Measurements from ENCODE around the gene GAB2. TPM values are rescaled to one million over a fixed set of nuclear protein-coding genes. Genes with fewer than 3 reads are reported as not detected.
A peak's percentile ranks its signal among the peaks of the same experiment; 100 is the strongest.

Gene GAB2
- total and polyA plus RNA-seq, 2 donors (not counting 1 experiment from before 2014, with no cell fraction given): 5.8 to 85.9 TPM

DNA sequence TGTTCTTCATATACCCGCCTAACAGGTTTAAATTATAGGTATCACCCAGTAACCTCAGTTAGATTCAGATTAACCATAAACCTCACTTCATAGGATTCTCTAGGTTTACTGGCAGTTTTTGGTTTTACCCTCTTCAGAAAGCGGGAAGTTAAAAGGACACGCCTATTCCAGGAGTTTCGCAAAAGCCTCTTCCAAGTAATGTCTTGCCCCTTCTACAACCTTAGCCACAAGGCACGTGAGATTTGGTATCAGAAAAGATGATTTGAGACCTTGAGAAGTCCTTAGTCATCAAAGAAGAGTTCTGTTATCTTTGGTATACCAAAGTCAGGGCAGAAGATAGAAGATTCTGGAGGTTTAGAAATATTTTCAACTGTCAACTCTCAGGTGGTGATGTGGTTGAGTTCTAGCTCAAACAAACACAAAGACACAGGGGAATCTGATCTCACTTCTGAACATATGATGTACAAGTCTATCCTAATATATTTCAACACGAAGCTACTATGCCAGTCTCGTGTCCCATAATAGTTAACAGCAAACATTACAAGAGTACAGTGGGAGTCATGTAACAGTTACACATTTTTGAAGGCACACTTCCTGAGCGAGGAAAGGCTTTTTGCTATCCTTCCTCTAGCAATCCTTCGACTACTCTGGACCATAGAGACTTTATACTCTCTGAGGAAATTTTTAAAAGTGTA is 125.4 kb downstream of the GAB2 start:
- H3K9ac ChIP-seq (ENCODE audit: low read length): no peak overlapping the region
- H3K4me1 ChIP-seq (ENCODE audit: control insufficient read depth in 2 of 2, insufficient read depth in 2 of 2, low read length in 2 of 2): peaks cover 8 to 9% of the 10 kb centered on the region in 2 donors
- no peaks in the 10 kb centered on the region for H4K20me1 ChIP-seq (ENCODE audit: control insufficient read depth, insufficient read depth, low read length, poor library complexity, severe bottlenecking)
- no peaks in the 10 kb centered on the region for H3K27me3 ChIP-seq (replicated peaks in 1 of 4; ENCODE audit: control extremely low read depth in 1 of 4, control insufficient read depth in 3 of 4, insufficient read depth in 4 of 4, low read length in 3 of 4)
- no peaks in the 10 kb centered on the region for H3K36me3 ChIP-seq (replicated peaks in 1 of 2; ENCODE audit: control extremely low read depth in 1 of 2, control insufficient read depth in 1 of 2, extremely low read depth in 1 of 2, insufficient read depth in 2 of 2, low read length in 1 of 2)
- no peak for ATAC-seq (ENCODE audit: low read depth)
- intact Hi-C loops (cut with micrococcal nuclease): no loop called here
- no peak overlapping the region for H3K4me3 ChIP-seq (ENCODE audit: control extremely low read depth in 1 of 5, extremely low read depth in 1 of 5, insufficient read depth in 1 of 5, low read depth in 2 of 5, low read length in 4 of 5)
- ChIA-PET POLR2A (no interaction called here), CTCF (interaction anchor here (1.0 kb wide), 1 partner anchor 273 kb away, joined by 4 read pairs; no protein-coding TSS in a partner anchor)
- DNase-seq: no peak
- H3K79me2 ChIP-seq (ENCODE audit: control insufficient read depth, insufficient read depth, low read length): peaks cover 12% of the 10 kb centered on the region
- H3K9me3 ChIP-seq (ENCODE audit: control extremely low read depth in 1 of 3, control insufficient read depth in 2 of 3, insufficient read depth in 1 of 3, low read length in 2 of 3): no peaks in the 10 kb centered on the region
- Mint-ChIP-seq H3K27ac (no peak overlapping the region), H3K27me3 (no peaks in the 10 kb centered on the region), H3K9me3 (ENCODE audit: insufficient read depth) (no peaks in the 10 kb centered on the region), H3K4me1 (peaks cover 40% of the 10 kb centered on the region), H3K4me3 (no peak overlapping the region)
- no peak overlapping the region for H3K4me2 ChIP-seq (replicated peaks; ENCODE audit: low read depth, low read length, poor library complexity, severe bottlenecking)
- no peak overlapping the region for H2AFZ ChIP-seq (ENCODE audit: insufficient read depth, low read depth, low read length, poor library complexity, severe bottlenecking)
- no peak for TF ChIP-seq EZH2 (IDR thresholded peaks at IDR 0.05; ENCODE audit: borderline replicate concordance, insufficient read depth, low read depth, low read length, poor library complexity, severe bottlenecking)
- TF ChIP-seq, protein P1, sequence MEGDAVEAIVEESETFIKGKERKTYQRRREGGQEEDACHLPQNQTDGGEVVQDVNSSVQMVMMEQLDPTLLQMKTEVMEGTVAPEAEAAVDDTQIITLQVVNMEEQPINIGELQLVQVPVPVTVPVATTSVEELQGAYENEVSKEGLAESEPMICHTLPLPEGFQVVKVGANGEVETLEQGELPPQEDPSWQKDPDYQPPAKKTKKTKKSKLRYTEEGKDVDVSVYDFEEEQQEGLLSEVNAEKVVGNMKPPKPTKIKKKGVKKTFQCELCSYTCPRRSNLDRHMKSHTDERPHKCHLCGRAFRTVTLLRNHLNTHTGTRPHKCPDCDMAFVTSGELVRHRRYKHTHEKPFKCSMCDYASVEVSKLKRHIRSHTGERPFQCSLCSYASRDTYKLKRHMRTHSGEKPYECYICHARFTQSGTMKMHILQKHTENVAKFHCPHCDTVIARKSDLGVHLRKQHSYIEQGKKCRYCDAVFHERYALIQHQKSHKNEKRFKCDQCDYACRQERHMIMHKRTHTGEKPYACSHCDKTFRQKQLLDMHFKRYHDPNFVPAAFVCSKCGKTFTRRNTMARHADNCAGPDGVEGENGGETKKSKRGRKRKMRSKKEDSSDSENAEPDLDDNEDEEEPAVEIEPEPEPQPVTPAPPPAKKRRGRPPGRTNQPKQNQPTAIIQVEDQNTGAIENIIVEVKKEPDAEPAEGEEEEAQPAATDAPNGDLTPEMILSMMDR (IDR thresholded peaks at IDR 0.05): no peak
- WGBS (ENCODE audit: insufficient coverage): no CpG with 5 or more reads among the region's 9 CpGs
- H3K27ac ChIP-seq (ENCODE audit: low read length in 2 of 2): peak overlapping the region in 1 of 2 donors; percentile 5

DNA sequence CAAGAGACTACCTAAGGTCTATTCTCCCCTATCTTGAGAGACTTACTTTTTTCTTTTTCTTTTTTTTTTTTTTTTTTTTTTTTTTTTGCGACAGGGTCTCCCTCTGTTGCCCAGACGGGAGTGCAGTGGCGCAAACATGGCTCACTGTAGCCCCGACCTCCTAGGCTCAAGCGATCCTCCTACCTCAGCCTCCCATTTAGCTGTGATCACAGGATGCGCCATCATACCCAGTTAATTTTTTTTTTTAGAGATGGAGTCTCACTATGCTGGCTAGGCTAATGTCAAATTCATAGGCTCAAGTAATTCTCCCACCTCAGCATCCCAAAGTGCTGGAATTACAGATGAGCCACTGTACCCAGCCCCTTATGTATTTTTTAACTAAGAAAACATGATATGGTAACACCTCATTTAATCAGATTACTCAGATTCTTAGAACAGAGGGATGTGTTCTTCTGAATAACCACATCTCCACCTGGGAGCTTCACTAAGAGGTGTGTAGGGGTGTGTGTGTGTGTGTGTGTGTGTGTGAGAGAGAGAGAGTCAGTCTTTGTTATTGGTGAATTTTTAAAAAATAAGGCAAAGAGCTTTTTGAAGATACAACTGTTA is 126.0 kb downstream of the GAB2 start:
- Histone ChIP-seq H2AFZ (ENCODE audit: insufficient read depth, low read depth, low read length, poor library complexity, severe bottlenecking) (no peak overlapping the region), H3K4me2 (replicated peaks; ENCODE audit: low read depth, low read length, poor library complexity, severe bottlenecking) (no peak overlapping the region), H3K36me3 (replicated peaks in 1 of 2; ENCODE audit: control extremely low read depth in 1 of 2, control insufficient read depth in 1 of 2, extremely low read depth in 1 of 2, insufficient read depth in 2 of 2, low read length in 1 of 2) (no peaks in the 10 kb centered on the region), H3K9me3 (ENCODE audit: control extremely low read depth in 1 of 3, control insufficient read depth in 2 of 3, insufficient read depth in 1 of 3, low read length in 2 of 3) (no peaks in the 10 kb centered on the region), H3K79me2 (ENCODE audit: control insufficient read depth, insufficient read depth, low read length) (peaks cover 18% of the 10 kb centered on the region), H3K9ac (ENCODE audit: low read length) (no peak overlapping the region), H3K4me1 (ENCODE audit: control insufficient read depth in 2 of 2, insufficient read depth in 2 of 2, low read length in 2 of 2) (peaks cover 8 to 9% of the 10 kb centered on the region in 2 donors), H3K27me3 (replicated peaks in 1 of 4; ENCODE audit: control extremely low read depth in 1 of 4, control insufficient read depth in 3 of 4, insufficient read depth in 4 of 4, low read length in 3 of 4) (no peaks in the 10 kb centered on the region), H4K20me1 (ENCODE audit: control insufficient read depth, insufficient read depth, low read length, poor library complexity, severe bottlenecking) (peaks cover 4% of the 10 kb centered on the region), H3K4me3 (ENCODE audit: control extremely low read depth in 1 of 5, extremely low read depth in 1 of 5, insufficient read depth in 1 of 5, low read depth in 2 of 5, low read length in 4 of 5) (no peak overlapping the region), H3K27ac (ENCODE audit: low read length in 2 of 2) (no peak overlapping the region)
- no peaks in the 10 kb centered on the region for H3K27me3 Mint-ChIP-seq
- H3K4me1 Mint-ChIP-seq: peaks cover 40% of the 10 kb centered on the region
- 96% methylated on average over 4 of the region's 6 CpGs for WGBS (ENCODE audit: insufficient coverage)
- DNase-seq: no peak
- H3K9me3 Mint-ChIP-seq (ENCODE audit: insufficient read depth): no peaks in the 10 kb centered on the region
- intact Hi-C loops (cut with micrococcal nuclease): no loop called here
- H3K4me3 Mint-ChIP-seq: no peak overlapping the region
- CTCF ChIA-PET: interaction anchor here (0.5 to 1.0 kb wide), 3 partner anchors 122 to 590 kb away, joined by 3 to 4 read pairs (median 3); no protein-coding TSS in a partner anchor
- no peak overlapping the region for H3K27ac Mint-ChIP-seq
- ATAC-seq (ENCODE audit: low read depth): no peak
- no peak for TF ChIP-seq EZH2 (IDR thresholded peaks at IDR 0.05; ENCODE audit: borderline replicate concordance, insufficient read depth, low read depth, low read length, poor library complexity, severe bottlenecking)
- TF ChIP-seq, protein P1 (IDR thresholded peaks at IDR 0.05): no peak
- POLR2A ChIA-PET: no interaction called here
